Dermis microvascular lymphatic vessel endothelial cell (primary cell): ENCODE data around the gene ETV7. TPM values are rescaled to one million over a fixed set of nuclear protein-coding genes. Genes with fewer than 3 reads are reported as not detected.
A peak's percentile ranks its signal among the peaks of the same experiment; 100 is the strongest.

Source experiments
- DNase-seq, 2 donors: peaks; one replicate each; pipeline versions ENCODE4 v3.0.0 to v3.0.0-alpha.2; 2010; ENCODE audit warnings: low read depth in 2 of 2
- total RNA-seq: library from RNA; depleted of rRNA; stranded (reverse); fragments of >200 nt; gene quantifications from 2 replicates; pipeline ENCODE4 v1.2.1, GENCODE V29; 2014

ETV7 gene
- total RNA-seq, 1 donor from 2014 or later = 0.13 TPM

- DNase-seq = no peak
Measured at GRCh38 chr6:36324715-36325114, 62.8 kb downstream of the ETV7 start.

GRCh38 chr6:36324191-36324590 lies 63.3 kb downstream of the ETV7 start:
- DNase-seq = no peak

- peak in 1 of 2 donors; percentile 4 for DNase-seq
Measured at GRCh38 chr6:36323062-36323461, 64.4 kb downstream of the ETV7 start.

- DNase-seq = no peak
Measured at GRCh38 chr6:36322591-36322990, 64.9 kb downstream of the ETV7 start.

GRCh38 chr6:36320475-36320874 lies 67.0 kb downstream of the ETV7 start:
- no peak for DNase-seq

DNA sequence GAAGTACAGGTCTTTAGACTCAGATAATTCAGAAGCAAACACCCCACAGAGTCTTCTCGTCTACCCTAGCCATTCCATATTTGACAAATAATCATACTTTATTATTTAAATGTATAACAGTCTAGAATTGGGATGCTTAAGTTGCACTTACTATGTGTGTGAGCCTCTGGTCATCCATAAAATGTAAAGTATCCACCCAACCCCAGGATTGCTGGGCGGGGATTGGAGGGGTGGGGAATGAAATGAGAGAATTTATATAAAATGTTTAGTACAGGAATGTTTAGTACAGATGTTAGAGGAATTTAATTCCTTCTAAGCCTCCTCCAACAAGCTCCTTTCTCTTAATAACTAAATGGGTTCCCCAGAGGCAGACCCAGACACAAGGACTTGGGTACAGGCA lies 67.6 kb downstream of the ETV7 start:
- DNase-seq = no peak

DNA sequence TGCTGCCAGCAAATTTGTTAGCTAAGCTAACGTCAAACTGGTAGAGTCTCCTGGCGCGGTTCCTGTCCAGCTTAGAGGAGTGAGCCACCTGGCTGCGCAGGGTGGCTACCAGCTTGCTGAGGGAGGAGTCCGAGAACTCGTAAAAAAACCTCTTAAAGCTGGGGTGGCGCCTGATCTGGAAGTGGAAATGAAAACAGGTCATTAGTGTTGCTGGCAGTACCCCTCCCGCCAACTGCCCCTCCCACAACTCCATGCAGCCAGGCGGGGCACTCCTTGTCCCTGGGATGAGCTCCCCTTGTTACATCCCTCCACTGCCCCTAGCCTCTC lies 68.1 kb downstream of the ETV7 start:
- no peak for DNase-seq

DNA sequence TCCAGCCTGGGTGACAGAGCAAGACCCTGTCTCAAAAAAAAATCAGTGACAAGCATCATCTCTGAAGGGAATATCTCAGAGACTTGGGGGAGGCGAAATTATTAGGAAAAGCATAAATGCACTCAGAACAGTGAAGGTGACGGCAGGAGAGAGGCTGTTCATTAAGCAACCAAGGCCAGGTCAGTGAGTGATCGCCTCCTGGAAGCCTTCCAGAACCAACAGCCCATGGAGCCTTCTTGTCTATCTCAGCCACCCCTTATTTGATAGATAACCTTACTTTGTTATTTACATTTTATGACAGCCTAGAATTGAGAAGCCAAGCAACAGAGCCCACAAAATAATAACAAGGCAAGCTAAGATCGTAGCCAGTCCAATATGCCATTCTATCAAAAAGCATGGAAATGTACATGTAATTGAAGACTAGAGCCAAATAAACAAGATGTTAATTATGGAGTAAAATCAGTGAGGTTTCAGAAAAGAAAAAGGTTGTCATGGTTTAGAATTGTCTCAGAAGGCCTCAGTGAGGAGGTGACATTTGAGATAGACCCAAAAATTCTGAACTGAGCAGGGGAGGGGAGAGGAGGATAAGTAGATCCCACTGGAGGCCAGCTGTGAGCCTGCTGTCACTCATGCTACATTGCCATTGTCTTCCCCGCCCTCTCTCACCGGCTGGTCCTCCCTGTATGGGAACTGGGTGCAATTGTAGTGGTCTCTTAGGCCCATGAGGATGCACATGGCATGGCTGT lies 68.6 kb downstream of the ETV7 start:
- DNase-seq = no peak

DNA sequence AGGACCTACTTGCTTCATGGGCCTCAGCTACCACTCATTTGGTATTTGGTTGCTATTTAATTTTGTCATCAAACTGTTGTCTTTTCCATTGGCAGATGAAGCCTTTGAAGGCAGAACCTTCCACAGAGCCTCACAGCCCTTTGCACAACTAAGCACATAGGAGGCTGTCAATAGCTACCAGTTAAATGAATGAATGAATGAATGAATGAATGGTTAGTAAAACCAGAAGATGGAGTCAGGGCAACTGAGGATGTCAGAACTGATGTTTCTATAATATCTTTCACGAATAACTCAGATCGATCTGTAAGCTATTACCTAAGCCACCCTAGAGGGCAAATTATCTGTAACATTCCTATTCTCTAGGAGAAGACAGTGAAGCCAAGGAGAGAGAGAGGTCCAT lies 69.8 kb downstream of the ETV7 start:
- DNase-seq = no peak

Other genes starting within 250 kb of the ETV7 start
- 5.1 and 8.7 TPM in 2 replicates for gene BRPF3, start 190.9 kb downstream of the ETV7 start, total RNA-seq
- gene PNPLA1, start 117.6 kb downstream of the ETV7 start, total RNA-seq = not detected in 2 replicates
- not detected in 2 replicates for gene BNIP5, start 50.8 kb downstream of the ETV7 start, total RNA-seq
- gene PXT1, start 55.2 kb upstream of the ETV7 start, total RNA-seq = under 0.01 and 0.13 TPM in 2 replicates
- gene KCTD20, start 55.3 kb upstream of the ETV7 start, total RNA-seq = 92.0 and 106 TPM in 2 replicates
- gene STK38, start 159.8 kb upstream of the ETV7 start, total RNA-seq = 10.5 and 11.4 TPM in 2 replicates
- gene SRSF3, start 206.7 kb upstream of the ETV7 start, total RNA-seq = 227 and 298 TPM in 2 replicates